Stimulated activated CD8-positive, alpha-beta memory T cell treated with anti-CD3 and anti-CD28 coated beads, Interleukin-4, amount 100 ng/mL, for 4 hours (primary cell): ENCODE results near the gene VDAC2.

ENCODE experiments used
- DNase-seq, 2 donors: peaks; one replicate each; pipeline ENCODE4 v3.0.0-alpha.2; 2020; ENCODE audit warnings: low read depth in 2 of 2, low spot score in 1 of 2

Gene VDAC2

GRCh38 chr10:75229971-75230370 lies 19.4 kb downstream of the VDAC2 start:
- no peak for DNase-seq

DNA sequence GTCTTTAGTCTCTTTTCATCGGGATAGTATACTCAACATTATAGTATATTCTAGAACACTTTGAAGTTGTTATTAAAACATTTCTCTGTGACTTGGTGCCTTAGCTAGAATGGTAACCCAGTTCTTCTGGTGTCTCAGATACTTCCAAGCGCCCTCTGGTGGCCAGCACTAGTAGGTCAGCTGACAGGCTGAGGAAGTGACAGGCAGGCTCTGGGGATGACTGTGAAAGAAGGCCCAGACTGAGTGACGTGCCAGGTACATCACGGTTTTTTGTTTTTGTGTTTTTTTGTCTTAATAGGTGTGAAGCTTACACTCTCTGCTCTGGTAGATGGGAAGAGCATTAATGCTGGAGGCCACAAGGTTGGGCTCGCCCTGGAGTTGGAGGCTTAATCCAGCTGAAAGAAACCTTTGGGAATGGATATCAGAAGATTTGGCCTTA lies 20.0 kb downstream of the VDAC2 start:
- peak; percentile 86 to 95 for DNase-seq

GRCh38 chr10:75231672-75232581 lies 21.3 kb downstream of the VDAC2 start:
- DNase-seq = no peak

GRCh38 chr10:75233444-75234016 lies 22.9 kb downstream of the VDAC2 start:
- no peak for DNase-seq

- peak; percentile 93 to 95 for DNase-seq
Measured at GRCh38 chr10:75234017-75234682, 23.6 kb downstream of the VDAC2 start.

DNA sequence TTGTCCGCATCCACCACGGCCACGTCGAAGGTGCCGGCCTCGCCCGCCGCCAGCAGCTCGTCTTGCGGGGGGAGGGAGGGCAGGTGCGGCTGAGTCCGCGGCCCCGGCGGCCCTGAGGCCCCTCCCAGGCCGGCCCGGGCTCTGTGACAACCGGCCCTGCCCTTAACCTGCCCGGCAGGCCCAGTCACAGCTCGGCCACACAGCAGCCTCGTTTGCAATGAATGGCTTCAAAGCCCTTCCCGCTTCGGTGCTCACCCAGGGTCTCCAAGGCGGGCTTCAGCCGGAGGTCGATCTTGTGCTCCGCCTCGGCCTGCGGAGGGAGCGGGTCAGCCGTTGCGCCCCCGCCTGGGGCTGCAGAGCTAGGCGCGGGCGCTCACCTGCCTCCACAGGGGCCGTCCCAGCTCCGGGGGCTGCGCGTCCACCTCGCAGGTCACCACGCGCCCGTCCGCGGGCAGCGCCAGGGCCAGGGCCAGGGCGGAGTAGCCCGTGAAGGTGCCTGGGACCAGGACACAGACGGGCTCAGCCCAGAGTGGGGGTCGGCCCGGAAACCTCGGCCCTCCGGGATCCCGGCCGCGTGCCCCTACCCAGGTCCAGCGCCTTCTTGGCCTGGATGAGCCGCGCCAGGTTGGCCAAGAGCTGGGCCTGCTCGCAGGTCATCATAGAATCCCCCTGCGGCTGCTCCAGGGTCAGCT lies 24.2 kb downstream of the VDAC2 start:
- no peak for DNase-seq

DNA sequence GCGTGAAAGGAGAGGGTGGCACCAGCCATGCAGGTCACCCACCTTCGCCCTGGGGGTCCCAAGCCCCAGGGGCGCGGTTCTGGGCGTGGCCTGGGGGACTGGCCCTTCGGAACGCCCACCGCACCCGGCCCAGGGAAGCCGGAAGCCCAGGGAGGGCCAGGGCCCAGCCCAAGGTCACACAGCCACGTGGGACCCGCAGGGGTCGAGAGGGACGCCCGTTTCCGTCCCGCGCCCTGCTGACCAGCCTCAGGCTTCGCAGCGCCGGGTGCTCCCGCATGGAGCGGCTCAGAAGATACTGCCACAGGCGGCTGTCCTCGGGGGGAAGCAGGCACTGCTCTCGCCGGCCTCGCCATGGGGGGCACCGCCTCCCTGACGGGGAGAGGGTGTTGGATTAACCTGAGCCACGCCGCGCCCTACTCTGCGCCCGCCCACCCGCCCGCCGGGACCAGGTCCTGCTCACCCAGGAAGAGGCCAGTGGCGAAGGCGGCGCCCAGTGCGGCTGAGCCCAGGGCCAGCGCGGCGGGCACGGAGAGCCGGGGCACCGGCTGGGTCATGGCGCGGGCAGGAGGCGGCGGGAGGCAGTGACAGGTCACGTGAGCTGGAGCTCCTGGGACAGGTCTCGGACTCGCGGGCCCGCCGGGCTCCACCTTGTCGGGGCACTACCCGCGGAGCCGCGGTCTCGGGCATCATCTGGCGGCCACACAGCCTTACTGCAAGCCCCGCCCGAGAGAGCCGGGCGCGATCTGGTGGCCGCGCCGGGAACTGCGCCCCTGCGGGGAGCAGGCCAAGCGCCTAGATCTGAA lies 25.0 kb downstream of the VDAC2 start, which contains the start of gene COMTD1:
COMTD1 (minus strand) TSS at position 583 of the 803 bp plus-strand sequence; CDS start at position 554, 29 bp downstream.
- peak; percentile 82 to 85 for DNase-seq

- DNase-seq = no peak
Measured at GRCh38 chr10:75236178-75236825, 25.7 kb downstream of the VDAC2 start.

DNA sequence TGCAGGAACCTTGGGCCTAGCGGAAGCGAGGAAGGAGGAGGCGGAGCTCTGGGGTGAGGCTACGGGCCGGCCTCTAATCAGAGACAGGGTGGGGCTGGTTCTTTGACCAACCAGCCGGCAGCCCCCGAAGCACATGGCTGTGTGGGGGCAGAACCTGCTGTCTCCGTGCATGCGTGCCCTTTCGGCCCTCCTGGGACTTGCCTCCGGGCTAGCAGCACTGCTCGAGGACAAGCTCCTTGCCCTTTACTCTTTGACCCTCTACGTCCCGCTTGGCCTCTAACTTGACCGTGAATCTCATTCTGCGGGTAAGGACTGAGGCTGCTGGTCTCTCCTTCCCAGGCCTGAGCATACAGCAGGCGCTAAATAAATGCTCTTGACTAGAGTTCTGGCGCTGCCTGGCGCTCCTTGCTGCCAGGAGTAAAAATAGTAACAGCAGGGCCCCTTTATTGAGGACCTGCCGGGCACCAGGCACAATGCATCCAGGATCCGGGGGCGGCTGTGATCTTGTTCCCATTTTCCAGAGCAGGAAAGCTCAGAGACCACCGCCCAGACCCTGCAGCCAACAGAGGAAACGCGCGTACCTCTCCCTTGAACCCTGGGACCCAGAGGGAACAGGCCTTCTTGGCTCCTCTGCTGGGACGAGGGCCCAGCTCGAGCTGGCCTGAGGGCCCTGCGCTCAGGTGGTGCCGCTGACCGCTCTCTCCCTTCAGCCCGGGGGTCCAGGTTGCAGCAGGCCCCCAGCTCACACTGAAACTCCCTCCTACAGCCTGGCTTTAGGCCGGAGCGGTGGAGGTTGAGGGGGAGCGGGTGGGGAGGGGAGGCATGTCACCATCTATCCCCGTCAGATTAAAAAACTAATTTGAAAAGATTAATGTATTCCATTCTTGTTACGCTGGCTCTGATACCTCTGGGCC lies 27.8 kb downstream of the VDAC2 start:
- DNase-seq = no peak

- DNase-seq = no peak
Measured at GRCh38 chr10:75239096-75239790, 28.6 kb downstream of the VDAC2 start.

- DNase-seq = no peak
Measured at GRCh38 chr10:75240329-75241076, 29.9 kb downstream of the VDAC2 start.

GRCh38 chr10:75243426-75243825 lies 32.8 kb downstream of the VDAC2 start:
- no peak for DNase-seq

GRCh38 chr10:75244487-75245353 lies 34.1 kb downstream of the VDAC2 start:
- no peak for DNase-seq

- DNase-seq = no peak
Measured at GRCh38 chr10:75245354-75246250, 35.0 kb downstream of the VDAC2 start.

- no peak for DNase-seq
Measured at GRCh38 chr10:75246506-75246905, 35.9 kb downstream of the VDAC2 start.

GRCh38 chr10:75247797-75248196 lies 37.2 kb downstream of the VDAC2 start:
- DNase-seq = no peak
